NCI-H774 (cell line): Measurements from ENCODE around the gene TMEM231.
A peak's percentile ranks its signal among the peaks of the same experiment; 100 is the strongest.
"Not testable (repeated sequence)": the region's sequence is repeated elsewhere in the genome, so short reads cannot be mapped to it uniquely, and the experiment has no call there.

Source experiments
- DNase-seq: peaks from one replicate; lab custom pipeline; 2025; lab: John Stamatoyannopoulos, UW

TMEM231 gene

GRCh38 chr16:75532142-75532765 lies 23.8 kb downstream of the TMEM231 start:
- no peak for DNase-seq

DNA sequence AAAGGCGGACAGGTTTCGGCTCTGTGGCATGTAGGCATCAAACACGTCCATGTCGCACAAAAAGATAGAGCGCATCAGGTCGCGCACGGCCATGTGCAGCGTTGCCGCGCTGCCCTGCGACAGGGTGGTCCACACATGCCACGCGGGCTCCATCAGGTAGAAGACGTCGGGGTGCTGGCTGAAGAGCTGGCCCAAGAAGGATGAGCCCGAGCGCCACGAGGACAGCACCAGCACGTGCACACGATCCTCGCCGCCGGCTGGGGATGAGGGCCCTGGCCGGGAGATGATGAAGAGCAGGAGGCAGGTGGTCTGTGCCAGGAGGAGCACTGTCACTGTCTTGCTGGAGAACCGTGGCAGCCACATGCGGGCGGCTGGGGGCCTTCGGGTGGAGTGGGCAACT lies 26.1 kb downstream of the TMEM231 start:
- DNase-seq: no peak

- DNase-seq: no peak
Observed at GRCh38 chr16:75529056-75529905, 26.8 kb downstream of the TMEM231 start.

GRCh38 chr16:75527825-75528299 lies 28.2 kb downstream of the TMEM231 start:
- DNase-seq: no peak

DNA sequence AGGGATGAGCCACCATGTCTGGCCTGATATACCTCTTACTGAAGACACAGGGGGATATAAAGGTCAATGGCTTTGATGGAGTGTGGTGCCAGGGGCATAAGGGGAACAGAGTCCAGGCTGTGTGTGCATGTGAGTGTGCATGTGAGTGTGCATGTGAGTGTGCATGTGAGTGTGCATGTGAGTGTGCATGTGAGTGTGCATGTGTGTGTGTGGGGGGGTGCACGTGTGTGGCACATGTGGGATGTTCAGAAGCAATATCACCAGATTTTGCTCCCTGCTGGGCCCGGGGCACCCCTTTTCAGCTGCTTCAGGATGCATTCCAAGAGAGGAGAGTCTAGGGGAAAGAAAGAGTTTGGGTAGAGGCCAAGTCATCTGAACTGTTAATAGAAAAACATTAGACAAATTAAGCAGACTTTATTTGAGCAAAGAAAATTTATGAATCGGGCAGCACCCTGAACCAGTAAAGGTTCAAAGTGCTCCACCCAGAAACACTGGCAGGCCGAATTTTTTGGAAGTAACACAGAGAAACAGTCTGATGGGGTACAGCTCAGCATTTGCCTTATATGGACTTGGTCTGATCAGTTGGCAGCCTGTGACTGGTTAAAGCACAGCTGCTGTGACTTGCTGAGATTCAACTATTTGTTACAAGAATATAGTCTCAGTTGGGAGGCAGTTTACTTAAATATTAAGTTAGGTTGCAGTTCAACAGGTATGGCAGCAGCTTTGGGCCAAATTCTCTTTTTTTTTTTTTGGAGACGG lies 29.8 kb downstream of the TMEM231 start:
- no peak for DNase-seq

GRCh38 chr16:75519175-75519574 lies 36.9 kb downstream of the TMEM231 start:
- DNase-seq: no peak

DNA sequence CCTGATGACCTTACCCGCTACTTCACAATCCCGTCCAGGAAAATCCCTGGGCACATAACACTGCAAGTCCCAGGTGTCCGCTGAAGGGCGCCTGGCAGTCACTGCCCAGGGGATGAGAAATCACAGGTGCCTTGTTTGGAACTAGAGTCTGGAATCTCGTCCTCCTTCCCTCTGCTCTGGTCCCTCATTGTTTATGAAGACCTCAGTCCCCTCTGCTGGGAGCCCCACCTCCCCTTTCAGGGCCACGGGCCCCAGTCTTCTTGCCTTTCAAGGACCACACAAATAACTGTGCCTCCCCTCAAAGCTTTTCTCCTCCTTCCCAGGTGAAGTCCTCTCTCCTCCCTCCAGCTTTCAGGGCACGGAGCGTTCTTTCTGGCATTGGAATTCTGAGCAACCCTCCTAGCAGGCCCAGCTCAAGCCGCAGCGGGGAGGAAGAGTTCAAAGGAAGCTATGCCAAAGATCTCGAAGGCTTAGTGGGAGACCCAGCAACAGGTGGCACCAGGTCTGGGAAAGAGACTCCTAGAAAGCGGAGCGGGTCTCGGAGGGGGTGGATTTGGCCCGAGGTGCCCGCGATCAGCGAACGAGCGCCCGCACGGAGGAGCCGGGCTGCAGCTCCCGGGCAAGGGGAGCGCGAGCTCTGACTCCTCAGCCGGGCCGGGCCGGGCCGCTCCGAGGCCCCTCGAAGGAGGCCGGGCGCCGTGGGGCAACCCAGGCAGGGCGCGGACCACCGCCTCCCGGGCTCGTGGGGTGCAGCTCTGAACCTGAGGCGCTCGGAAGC lies 39.7 kb downstream of the TMEM231 start:
- DNase-seq: not testable (repeated sequence)

DNA sequence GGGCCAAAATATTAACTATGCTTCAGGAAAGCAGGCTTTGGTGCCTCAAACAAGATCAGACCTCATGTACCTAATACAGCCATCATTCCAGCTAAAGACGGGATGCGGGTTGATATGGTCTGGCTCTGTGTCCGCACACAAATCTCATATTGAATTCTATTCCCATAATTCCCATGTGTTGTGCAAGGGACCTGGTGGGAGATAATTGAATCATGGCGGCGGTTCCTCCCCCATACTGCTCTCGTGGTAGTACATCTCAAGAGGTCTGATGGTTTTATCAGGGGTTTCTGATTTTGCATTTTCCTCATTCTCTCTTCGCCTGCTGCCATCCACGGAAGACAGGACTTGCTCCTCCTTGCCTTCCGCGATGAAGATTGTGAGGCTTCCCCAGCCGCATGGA lies 41.8 kb downstream of the TMEM231 start:
- DNase-seq: no peak

GRCh38 chr16:75506574-75506973 lies 49.5 kb downstream of the TMEM231 start:
- no peak for DNase-seq

- DNase-seq: no peak
Observed at GRCh38 chr16:75506107-75506506, 49.9 kb downstream of the TMEM231 start.

DNA sequence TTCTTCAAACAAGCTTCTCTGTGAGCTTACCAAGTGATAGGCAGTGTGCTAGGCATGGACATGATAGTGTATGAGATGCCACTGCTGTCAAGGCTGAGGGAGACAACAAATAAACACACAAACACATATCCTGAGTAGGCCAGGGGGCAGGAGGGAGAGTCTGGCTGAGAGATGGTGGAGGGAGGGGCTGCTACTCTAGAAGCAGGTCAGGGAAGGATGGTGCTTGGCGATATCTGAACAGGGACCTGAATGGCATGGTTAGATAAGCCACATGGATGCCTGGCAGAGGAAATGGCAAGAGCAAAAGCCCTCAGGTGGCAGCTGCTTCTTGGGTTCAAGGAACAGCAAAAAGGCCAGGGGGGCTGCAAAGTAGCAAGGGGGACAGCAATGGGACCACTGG lies 52.3 kb downstream of the TMEM231 start:
- no peak for DNase-seq

- DNase-seq: no peak
Observed at GRCh38 chr16:75502916-75503605, 53.0 kb downstream of the TMEM231 start.

DNA sequence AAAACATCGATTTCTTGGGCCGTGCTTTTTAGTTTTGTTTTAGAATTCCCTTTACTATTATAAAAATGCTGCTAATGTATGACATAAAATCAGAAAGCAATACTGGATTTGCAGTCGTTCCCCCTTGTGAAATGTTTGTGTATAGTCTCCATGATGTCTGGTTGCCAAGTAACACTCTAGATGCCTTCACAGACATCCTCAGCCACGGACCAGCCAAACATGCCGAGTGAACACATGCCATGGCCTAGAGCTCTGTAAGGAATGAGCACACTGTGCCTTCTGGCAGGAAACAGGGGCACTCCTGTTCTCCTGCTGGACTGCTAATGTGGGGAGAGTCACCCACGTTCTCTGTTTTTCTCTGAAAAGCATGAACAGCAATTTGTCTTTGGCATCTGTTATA lies 54.2 kb downstream of the TMEM231 start:
- DNase-seq: not testable (repeated sequence)

GRCh38 chr16:75501359-75501758 lies 54.7 kb downstream of the TMEM231 start:
- DNase-seq: no peak

DNA sequence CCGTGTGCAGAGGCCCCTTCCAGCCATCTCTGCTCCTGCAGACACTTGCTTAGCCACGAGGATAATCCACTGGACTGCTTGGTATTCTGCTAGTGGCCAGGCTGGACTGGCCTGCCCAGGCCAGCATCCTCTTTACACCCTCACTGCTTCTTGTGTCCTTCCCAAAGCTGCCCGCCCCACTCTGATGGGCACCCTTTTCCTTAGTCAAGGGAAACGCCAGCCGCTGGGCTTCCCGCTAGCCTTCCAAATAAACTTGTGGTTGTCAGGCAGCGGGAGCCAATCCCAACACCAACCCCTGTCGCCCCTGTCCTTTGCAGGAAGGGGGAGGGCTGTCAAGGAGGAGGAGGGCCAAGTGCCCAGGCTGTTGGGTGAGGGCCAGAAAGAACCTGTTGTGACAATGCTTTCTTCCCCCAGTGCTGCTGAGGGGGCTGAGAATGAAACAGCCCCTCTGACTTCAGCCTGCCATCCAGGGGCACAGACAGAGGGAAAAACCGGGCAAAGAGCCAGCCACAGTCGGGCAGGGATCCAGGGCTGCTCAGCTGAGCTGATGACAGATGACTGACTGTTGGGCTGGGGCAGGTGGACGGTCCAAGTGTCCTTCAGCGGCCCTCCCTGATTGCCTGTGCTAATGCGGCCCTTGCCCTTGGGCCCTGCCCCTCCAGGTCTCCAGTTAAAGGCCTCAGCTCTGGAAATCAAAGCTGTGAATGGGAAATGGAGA lies 57.3 kb downstream of the TMEM231 start:
- DNase-seq: peak; percentile 10

- DNase-seq: no peak
Observed at GRCh38 chr16:75497558-75497957, 58.5 kb downstream of the TMEM231 start.

DNA sequence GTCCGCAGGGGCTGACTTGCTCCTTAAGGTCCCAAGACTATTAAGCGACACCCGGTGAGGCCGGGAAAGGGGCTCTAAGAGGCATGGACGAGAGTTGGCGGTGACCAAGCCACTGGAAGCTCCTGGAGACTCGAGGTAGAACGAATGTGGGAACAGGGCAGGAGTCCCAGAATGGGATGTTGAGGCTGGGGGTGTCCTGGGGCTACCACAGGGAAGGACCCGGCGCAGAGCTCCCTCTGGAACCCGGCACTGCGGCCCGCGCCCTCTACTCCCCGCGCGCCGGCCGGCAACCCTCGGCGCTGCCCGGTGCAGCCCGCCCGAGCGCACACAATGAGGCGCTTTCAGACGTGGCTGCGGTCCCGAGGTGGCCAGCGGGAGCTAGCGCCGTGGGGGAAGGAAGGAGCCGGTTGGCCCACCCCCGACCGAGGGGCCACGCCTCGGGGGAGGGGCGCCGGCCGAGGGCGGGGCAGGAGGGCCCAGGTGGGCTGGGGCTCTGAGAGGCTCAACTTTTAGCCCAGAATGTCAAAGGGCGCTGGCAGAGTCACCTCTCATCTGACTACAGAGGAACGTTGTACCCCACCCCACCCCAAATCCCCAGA lies 60.9 kb downstream of the TMEM231 start, which contains the start of gene CHST6:
TSS of gene CHST6 (minus strand) at position 366 of the 599 bp plus-strand sequence. CDS start 15,613 bp downstream, outside the sequence.
- no peak for DNase-seq

- DNase-seq: no peak
Observed at GRCh38 chr16:75494661-75495075, 61.4 kb downstream of the TMEM231 start.

DNA sequence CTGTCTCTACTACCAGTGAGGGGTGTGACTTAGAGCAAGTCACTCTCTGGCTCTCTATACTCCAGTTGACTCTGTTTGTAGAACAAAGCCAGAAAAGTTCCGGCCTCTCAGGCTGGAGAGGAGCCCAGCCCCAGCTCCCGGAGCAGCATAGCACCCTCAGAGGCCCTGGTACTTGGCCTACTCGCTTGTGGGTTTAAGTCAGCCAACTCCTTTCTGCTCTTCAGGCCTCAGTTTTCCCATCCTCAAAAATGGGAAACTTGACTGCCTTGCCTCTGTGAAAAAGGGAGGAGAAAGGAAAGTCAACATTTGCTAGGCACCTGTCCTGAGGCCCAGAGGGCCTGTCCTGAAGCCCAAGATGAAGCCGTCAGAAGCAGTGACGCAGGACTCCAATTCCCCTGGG lies 61.9 kb downstream of the TMEM231 start:
- no peak for DNase-seq

- DNase-seq: no peak
Observed at GRCh38 chr16:75491876-75492275, 64.2 kb downstream of the TMEM231 start.
